Measurements from ENCODE around the gene ZNF846.
"Not testable (repeated sequence)": the region's sequence is repeated elsewhere in the genome, so short reads cannot be mapped to it uniquely, and the experiment has no call there.

Gene ZNF846

DNA sequence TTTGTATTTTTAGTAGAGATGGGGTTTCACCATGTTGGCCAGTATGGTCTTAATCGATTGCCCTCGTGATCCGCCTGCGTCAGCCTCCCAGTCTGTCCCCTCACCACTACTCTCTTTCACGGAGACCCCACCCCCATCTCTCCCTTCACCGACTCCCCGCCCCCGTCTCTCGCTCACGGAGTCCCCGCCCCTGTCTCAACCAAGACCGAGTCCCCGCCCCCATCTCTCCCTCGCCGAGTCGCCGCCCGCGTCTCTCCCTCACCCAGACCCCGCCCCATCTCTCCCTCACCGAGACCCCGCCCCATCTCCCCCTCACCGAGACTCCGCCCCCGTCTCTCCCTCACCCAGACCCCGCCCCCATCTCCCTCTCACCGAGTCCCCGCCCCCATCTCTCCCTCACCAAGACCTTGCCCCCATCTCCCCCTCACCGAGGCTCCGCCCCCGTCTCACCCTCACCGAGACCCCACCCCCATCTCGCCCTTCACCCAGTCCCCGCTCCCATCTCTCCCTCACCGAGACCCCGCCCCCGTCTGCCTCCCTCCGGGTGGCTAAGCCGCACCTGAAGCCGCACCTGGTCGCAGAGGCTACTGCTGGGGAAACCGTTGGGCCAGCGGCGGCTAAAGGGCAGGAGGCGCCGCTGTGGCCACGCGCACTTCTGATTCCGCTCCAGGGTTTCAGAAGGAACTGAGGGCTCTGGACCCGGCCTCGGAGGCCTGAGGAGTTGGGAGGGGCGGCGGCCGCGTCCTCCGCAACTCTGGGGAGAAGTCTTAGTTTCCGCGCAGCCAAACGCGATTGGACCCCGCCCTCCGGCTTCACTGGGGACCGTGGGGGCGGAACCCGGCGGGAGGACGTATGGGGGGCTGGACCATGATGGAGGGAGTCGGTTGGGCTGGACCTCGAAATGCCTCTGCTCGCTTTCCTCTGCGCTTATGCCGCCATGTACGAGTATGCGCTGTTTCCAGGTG lies 17.1 kb upstream of the ZNF846 start:
- peak; percentile 93 to 94 for DNase-seq (ENCODE audit: low read depth in 2 of 2, low spot score in 1 of 2)

DNA sequence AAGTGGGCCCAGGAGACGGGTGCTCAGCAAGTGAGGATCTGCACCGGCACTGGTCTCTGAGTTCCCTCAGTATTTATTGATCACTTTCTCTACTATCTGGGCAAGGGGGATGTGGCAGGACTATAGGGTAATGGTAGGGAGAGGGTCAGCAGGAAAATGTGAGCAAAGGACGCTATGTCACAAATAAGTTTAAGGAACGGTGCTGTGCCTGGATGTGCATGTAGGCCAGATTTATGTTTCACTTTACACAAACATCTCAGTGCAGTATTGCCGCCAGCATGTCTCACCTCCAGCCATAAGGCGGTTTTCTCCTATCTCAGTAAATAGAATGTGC lies 15.6 kb upstream of the ZNF846 start:
- not testable (repeated sequence) for DNase-seq (ENCODE audit: low read depth in 2 of 2, low spot score in 1 of 2)

DNA sequence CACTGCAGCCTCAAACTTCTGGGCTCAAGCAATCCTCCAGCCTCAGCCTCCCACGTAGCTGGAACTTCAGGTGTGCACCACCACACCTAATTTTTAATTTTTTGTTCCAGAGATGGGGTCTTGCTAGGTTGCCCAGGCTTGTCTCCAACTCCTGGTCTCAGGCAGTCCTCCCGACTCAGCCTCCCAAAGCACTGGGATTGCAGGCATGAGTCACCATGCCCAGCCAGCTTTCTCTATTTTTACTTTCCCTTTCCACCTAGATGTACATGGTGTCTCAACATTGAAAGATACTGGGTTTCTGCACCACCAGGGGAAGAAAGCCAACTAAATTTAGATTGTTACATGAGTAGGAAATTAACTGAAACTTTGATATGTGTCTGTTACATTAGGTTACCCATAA lies 13.8 kb upstream of the ZNF846 start:
- DNase-seq (ENCODE audit: low read depth in 2 of 2, low spot score in 1 of 2) = no peak

DNA sequence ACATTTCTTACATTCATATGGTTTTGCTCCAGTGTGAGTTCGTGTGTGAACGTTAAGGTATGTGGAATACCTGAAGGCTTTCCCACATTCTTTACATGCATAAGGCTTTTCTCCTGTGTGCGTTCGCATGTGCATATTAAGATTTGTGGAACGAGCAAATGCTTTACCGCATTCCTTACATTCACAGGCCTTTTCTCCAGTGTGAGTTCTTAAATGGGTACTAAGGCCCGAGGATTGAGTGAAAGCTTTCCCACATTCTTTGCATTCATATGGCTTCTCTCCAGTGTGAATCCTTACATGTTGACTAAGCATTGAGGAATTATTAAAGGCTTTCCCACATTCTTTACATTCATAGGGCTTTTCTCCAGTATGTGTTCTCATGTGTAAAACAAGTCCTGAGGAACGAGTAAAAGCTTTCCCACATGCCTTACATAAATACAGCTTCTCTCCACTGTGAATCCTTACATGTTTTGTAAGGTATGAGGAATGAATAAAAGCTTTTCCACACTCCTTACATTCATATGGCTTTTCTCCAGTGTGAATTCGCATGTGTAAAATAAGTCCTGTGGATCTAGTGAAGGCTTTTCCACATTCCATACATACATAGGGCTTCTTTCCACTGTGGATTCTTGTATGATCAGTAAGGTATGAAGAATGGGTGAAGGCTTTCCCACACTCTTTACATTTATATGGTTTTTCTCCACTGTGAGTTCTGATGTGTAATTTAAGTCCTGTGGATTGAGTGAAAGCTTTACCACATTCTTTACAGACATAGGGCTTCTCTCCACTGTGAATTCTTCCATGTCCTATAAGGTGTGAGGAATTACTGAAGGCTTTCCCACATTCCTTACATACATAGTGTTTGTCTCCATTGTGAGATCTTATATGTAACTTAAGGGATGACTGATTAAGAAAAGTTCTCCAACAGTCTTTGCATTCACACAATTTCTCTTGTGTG lies 10.7 kb downstream of the ZNF846 start:
- DNase-seq (ENCODE audit: low read depth in 2 of 2, low spot score in 1 of 2) = no peak

DNA sequence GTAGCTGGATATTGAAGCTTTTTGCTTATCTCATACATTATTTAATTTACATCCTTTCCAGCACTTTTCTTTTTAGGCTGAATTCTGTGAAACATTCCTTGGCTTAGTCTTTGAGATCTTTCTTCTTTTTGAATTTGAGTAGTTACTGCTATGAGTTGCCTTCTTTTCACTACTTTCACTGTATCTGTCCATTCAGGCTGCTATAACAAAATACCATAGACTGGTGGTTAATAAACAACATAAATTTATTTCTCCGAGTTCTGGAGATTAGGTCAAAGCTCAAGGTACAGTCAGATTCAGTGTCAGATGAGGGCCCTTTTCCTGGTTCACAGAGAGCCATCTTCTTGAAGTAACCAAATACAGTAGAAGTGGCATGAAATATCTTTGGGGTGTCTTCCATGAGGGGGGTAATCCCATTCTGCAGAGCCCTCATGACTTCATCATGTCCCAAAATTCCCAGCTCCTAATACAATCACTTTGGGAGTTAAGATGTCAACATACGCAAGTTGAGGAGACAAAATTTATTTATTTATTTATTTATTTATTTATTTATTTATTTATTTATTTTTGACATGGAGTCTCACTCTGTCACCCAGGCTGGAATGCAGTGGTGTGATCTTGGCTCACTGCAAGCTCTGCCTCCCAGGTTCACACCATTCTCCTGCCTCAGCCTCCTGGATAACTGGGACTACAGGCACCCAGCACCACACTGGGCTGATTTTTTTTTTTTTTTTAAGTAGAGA lies 15.7 kb downstream of the ZNF846 start:
- no peak for DNase-seq (ENCODE audit: low read depth in 2 of 2, low spot score in 1 of 2)

DNA sequence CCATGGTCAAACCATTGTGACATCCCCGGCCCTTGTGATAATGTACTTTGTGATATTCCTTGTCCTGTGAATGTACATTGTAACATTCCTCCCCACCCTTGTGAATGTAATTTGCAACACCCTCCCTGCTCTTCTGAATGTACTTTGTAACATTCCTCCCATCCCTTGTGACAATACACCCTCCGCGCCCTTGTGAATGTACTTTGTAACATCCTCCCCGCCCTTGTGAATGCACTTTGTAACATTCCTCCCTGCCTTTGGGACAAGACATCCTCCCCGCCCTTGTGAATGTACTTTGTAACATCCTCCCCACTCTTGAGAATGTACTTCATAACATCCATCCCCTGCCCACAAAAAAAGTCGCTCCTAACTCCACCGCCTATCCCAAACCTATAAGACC lies 17.1 kb downstream of the ZNF846 start:
- DNase-seq (ENCODE audit: low read depth in 2 of 2, low spot score in 1 of 2) = no peak

DNA sequence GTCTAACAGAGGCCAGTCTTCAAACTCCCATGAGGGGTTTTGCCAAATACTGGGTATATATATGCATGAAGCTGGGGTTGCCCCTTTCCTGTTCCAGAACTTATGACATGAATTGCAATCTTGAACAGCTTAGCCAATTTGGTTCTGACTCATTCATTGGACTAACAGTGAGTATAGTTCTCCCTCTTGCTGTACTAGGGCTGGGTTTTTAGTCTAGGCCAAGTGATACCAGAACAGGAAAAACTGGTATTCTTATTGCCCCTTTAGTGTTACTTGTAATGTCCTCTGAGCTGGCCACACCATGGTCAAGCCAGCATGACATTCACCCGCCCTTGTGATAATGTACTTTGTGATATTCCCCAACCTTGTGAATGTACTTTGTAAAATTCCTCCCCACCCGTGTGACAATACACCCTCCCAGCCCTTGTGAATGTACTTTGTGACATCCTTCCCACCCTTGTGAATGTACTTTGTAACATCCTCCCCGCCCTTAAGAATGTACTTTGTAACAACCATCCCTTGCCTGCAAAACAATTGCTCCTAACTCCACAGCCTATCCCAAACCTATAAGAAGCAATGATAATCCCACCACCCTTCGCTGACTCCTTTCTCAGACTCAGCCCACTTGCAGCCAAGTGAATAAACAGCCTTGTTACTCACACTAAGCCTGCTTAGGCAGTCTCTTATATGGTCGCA lies 26.9 kb downstream of the ZNF846 start:
- no peak for DNase-seq (ENCODE audit: low read depth in 2 of 2, low spot score in 1 of 2)

DNA sequence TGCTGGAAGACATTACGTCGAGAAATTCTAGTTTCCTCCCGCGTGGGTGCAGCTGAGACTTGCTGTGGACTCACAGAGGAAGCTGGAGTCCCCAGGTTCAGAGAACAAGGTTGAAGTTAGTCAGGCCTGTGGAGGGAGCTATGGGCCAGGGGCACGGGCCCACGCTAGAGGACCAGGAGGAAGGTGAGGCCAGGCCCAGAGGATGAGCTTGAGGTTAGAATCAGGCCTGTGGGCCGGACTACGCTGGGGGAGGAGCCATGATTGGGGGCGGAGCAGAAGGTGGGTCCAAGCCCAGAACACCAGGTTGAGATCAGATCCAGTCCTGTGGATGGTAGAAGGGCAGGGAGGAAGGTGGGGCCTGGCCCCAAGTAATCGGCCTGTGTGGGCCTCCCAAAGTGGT lies 32.6 kb downstream of the ZNF846 start:
- no peak for DNase-seq (ENCODE audit: low read depth in 2 of 2, low spot score in 1 of 2)

DNA sequence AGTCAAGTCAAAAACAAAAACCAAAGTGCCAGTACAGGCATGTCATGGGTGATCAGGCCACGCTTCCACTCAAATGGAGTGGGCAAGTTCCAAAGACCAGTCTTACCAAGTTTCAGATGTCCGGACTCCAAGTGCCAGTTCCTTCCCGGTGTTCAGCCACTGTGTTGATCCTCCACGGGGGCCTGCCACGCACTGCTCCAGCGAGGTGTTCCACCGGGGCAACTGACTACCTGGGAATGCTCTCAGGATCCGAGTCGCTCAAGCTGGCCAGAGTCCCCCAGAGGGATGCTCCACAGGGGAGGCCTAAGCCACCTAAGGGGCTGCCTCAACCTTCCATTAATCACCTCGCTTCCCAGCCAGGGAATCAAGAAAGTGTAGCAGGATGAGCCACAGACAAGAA lies 38.5 kb downstream of the ZNF846 start:
- not testable (repeated sequence) for DNase-seq (ENCODE audit: low read depth in 2 of 2, low spot score in 1 of 2)

DNA sequence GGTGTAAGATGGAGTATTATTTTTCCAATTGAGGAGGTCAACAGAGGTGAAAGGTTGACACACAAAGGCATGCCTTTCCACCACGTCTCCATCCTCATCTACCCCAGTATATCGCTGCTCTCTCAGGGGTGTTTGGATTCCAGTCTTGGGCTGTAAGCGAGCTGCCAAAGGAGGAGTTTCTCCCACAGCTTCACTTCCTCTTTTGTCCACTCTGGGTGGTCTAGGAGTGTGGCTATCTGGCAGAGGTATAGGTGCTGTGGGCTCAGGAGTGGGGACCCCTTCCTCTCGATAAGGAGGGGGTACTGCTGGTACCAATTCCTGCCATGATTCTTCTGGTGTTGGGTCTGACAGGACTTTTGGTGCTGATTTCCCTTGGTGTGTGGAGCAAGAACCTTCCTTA lies 39.4 kb downstream of the ZNF846 start:
- DNase-seq (ENCODE audit: low read depth in 2 of 2, low spot score in 1 of 2) = no peak

DNA sequence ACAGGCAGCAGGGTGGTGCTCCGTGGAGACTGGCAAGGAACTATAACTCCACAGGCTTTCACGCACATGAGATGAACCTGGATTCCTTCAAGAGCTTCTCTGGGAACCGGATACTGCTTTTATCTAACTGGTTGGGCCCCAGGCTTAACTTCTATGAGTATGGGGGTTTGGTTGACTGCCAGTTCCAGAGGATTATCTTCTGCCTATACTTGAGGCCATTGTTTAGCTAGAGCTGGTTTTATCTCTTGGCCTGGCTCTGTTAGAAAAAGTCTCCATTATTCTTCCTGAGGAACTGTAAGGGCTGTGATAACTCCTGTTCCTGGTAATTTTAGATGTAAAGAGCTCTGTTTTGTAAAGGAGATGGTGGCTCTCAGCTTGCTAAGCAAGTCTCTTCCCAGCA lies 40.9 kb downstream of the ZNF846 start:
- no peak for DNase-seq (ENCODE audit: low read depth in 2 of 2, low spot score in 1 of 2)

DNA sequence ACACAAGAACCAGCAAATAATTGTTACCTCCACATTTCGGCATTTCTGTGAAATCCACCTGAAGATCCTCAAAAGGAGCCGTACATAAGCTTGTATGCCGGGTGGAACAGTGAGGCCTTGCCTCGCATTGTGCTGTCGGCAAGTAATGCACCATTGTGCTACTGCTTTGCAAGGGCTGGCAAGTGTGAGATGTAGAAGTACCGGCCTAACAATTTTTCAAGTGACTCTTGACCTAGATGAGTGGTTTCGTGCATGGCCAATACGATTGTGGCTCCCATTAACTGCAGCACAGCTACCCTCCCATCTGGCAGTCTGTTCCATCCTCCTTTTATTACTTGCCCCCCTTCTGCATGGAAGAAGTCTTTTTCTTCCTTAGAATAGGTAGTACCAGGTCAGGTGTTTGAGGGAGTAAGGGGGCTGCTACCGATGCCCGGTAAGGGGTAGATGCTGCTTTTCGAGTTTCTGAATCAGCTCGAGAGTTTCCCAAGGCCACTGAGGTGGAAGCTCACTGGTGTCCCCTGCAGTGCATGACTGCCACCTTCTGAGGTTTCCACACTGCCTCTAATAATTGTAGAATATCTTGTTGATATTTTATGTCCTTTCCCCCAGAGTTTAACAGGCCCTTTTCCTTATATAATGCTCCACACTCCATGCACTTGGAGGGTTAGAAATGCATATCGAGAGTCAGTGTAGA lies 42.9 kb downstream of the ZNF846 start:
- DNase-seq (ENCODE audit: low read depth in 2 of 2, low spot score in 1 of 2) = not testable (repeated sequence)

DNA sequence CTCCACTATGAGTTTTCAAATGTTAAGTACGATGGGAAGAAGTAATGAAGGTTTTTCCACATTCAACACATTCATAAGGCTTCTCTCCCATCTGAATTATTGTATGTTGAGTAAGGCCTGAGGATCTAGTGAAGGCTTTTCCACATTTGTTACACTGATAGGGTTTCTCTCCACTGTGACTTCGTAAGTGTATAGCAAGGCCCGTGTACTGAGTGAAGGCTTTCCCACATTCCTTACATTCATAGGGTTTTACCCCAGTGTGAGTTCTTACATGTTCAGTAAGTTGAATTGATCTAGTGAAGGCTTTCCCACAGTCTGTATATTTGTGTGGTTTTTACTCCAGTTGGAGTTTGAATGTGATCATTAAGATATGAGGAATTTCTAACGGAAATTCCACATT lies 44.4 kb downstream of the ZNF846 start:
- no peak for DNase-seq (ENCODE audit: low read depth in 2 of 2, low spot score in 1 of 2)

DNA sequence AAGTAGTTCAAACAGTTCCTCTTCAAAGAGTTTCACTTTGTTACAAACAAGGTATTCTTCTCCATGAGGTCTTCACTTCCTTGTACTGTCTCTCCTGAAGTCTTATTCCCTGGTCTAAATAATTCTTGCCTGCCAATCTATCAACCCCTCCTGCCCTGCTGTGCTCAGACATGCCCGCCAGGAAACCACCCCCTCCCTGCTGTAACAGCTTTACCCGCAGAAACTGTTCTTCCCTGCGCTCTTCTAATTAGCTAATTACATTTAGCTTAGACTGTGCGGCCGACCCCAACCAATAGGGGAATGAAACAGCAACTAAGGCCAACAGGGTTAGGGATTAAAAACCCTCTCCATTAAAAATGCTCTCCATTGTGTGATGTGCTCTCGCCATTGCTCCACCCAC lies 46.7 kb downstream of the ZNF846 start:
- DNase-seq (ENCODE audit: low read depth in 2 of 2, low spot score in 1 of 2) = no peak

DNA sequence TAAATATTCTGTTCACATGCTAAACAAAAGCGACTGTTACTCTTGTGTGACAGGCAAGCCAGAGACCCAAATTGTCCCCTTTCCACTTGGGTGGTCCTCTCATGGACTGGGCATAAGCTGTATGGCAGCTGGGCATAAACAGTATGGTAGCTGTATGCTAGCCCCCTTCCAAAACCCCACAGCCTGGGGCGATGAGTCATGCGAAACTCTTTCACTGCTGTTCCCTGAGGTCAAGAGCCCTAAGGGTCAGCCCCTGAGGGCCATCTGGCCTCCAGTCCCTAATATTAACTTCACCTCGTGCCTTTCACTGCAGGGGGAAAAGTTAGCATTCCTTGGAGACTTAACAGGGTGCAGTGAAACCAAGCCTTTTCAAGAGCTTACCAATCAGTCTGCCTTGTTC lies 48.0 kb downstream of the ZNF846 start:
- DNase-seq (ENCODE audit: low read depth in 2 of 2, low spot score in 1 of 2) = no peak

DNA sequence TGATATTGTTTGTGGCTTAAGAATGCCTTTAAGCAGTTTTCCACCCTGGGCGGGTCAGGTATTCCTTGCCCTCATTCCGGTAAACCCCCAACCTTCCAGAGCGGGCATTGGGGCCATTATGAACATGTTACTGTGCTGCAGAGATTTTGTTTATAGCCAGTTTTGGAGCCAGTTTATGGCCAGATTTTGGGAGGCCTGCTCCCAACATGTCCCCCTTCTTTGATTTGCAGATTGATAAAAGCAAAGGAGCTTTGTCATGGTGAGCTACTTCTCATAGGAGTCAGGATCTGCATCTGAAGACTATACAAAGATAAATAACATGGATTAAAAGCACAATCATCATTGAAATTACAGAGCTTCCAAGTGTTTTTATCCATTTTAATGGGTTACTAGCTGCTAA lies 56.7 kb downstream of the ZNF846 start:
- no peak for DNase-seq (ENCODE audit: low read depth in 2 of 2, low spot score in 1 of 2)

DNA sequence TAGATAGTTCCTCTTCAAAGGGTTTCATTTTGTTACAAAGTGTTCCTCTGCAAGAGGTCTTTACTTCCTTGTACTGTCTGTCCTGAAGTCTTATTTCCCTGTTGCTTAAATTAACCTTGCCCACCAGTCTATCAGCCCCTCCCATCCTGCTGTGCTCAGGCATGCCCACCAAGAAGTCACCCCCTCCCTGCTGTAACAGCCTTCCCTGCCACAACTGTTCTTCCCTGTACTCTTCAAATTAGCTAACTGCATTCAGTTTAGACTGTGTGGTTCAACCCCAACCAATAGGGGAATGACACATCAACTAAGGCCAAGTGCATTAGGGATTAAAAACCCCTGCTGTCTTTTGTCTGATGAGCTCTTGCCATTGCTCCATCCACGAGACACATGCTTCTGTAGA lies 59.2 kb downstream of the ZNF846 start:
- no peak for DNase-seq (ENCODE audit: low read depth in 2 of 2, low spot score in 1 of 2)

DNA sequence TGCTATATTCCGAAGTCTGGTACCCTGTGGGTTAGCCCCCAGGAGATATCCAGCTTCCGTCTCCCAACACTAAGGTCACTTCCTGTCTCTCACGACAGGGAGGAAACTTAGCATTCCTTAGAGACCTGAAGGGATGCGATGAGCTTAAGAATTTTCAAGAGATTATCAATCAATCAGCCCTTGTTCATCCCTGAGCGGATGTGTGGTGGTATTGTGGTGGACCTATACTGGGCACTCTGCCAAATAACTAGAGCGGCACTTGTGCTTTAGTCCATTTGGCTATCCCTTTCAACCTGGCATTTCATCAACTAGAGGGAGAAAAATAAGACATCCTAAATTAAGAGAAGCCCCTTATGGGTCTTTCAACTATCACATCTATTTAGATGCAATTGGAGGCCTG lies 62.7 kb downstream of the ZNF846 start:
- DNase-seq (ENCODE audit: low read depth in 2 of 2, low spot score in 1 of 2) = no peak

DNA sequence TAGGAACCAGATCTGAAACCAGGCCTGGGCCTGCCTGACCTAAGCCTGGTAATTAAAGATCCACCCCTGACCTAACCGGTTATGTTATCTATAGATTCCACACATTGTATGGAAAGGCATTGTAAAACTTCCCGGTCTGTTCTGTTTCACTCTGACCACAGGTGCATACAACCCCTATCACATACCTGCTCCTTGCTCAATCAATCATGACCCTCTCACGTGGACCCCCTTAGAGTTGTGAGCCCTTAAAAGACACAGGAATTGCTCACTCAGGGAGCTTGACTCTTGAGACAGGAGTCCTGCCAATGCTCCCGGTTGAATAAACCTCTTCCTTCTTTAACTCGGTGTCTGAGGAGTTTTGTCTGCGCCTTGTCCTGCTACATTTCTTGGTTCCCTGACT lies 66.4 kb downstream of the ZNF846 start:
- no peak for DNase-seq (ENCODE audit: low read depth in 2 of 2, low spot score in 1 of 2)

All from stimulated activated CD8-positive, alpha-beta memory T cell treated with anti-CD3 and anti-CD28 coated beads, Interleukin-4, amount 100 ng/mL, for 1 hour (primary cell).